GM12864 (cell line): ENCODE measurements around the gene EIF2D.

ENCODE experiments used
- DNase-seq: peaks from one replicate; pipeline ENCODE4 v3.0.0-alpha.2; 2011; ENCODE audit warnings: low read depth
- H3K4me3 ChIP-seq: 2 replicates; pipeline ENCODE4 v1.5.1; 2011; ENCODE audit warnings: mild to moderate bottlenecking, low read depth, low read length, control low read depth
- TF ChIP-seq, protein P1 (sequence below): IDR thresholded peaks from 2 replicates; pipeline ENCODE4 v1.5.1; 2011; ENCODE audit warnings: low read depth, mild to moderate bottlenecking, moderate library complexity, low read length, control low read depth, inconsistent platforms; ENCODE audit errors: missing control alignments

EIF2D gene

DNA sequence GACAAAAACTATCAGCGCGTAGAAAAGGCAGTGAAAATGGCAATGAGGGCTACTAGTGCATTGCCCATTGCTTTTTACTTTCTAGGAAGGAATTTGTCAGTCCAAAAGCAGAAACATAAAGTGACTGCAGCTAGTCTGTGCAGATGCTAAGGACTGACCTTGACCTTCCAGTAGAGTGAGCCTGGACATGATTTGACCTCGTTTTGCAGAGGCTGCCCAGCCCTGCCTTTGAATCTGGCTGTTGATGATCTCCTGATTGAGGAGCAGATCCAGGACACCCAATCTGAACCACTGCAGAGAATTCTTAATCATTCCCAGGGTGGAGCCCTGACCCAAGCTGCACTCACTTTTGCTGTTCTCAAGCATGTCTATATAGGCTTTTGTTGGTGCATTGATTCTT, 44.7 kb upstream of the EIF2D start:
- no peak overlapping the region for H3K4me3 ChIP-seq
- DNase-seq: no peak
- TF ChIP-seq, protein P1, sequence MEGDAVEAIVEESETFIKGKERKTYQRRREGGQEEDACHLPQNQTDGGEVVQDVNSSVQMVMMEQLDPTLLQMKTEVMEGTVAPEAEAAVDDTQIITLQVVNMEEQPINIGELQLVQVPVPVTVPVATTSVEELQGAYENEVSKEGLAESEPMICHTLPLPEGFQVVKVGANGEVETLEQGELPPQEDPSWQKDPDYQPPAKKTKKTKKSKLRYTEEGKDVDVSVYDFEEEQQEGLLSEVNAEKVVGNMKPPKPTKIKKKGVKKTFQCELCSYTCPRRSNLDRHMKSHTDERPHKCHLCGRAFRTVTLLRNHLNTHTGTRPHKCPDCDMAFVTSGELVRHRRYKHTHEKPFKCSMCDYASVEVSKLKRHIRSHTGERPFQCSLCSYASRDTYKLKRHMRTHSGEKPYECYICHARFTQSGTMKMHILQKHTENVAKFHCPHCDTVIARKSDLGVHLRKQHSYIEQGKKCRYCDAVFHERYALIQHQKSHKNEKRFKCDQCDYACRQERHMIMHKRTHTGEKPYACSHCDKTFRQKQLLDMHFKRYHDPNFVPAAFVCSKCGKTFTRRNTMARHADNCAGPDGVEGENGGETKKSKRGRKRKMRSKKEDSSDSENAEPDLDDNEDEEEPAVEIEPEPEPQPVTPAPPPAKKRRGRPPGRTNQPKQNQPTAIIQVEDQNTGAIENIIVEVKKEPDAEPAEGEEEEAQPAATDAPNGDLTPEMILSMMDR: no peak

DNA sequence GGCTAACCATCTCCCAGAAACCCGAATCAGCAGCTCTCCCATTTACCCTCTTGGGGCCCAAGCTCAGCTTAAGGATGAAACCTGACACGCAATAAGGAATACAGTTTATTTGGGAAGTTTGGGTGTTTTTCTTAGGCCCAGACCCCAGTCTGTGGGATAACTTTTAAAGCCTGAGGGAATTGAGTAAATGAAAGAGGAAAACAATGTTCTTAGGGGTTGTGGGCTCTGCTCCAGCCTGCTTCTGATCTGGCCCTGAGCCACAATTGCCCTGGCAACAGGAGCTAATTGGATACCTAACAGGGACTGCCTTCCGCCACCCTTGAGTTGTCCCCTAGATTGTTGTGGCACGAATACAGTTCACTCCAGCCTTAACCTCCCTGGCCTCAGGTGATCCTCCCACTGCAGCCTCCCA, 43.2 kb upstream of the EIF2D start:
- no peak for DNase-seq
- H3K4me3 ChIP-seq: no peak overlapping the region

DNA sequence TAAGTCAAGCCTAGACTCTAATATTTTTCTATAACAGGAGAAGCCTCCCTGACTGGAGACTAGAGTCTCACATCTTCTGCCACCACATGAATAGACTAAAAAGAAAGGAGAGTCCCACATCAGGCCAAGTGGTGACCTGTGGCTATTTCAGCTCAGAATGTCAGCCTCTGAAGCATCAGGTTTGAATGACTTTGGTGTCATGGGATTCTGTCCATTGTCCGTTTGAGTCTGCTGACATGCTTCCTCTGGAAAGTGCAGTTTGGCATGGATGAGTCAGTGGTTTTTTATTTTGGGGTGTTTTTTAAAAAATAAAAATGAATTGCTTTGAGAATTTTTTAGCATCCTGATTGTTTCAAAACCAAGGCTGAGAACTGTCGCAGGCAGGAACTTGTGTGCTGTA, 42.6 kb upstream of the EIF2D start:
- TF ChIP-seq, protein P1: no peak
- no peak overlapping the region for H3K4me3 ChIP-seq
- no peak for DNase-seq

More for the DNA sequence above, 43.2 kb upstream of the EIF2D start:
- TF ChIP-seq, protein P1: no peak

DNA sequence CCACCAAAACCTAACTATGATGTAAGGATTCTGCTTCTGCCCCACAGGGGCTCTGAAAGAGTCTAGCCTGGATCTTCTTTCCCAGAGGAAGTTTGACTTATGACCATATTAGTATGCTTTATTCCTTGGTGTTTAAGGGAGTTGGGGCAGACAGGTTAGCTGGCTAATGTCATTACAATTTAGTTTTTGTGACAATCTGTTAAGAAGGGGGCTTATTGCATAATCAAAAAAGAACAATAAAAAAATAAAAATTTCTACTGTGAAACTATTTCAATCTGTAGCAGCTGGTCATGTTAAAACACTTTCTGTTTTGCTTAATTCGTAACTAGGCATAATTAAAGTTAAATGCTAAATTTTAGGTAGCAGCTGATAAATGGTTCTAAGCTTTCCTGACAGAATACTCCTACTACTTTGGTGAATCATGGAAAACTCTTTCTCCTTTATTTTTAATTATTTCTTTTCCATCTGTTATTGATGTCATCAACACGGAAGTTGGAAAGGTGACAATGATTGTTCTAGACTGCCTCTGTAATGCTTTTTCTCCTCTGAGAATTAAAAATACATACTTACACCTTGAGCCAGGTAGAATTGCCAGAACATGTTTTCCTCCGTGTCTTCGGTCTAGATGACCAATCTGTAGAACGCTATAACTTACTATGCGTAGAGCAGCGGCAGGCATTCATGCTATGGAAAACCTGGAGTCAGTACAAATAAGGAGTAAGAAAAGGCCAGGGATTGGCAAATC, 41.6 kb upstream of the EIF2D start:
- TF ChIP-seq, protein P1: no peak
- no peak overlapping the region for H3K4me3 ChIP-seq
- no peak for DNase-seq

DNA sequence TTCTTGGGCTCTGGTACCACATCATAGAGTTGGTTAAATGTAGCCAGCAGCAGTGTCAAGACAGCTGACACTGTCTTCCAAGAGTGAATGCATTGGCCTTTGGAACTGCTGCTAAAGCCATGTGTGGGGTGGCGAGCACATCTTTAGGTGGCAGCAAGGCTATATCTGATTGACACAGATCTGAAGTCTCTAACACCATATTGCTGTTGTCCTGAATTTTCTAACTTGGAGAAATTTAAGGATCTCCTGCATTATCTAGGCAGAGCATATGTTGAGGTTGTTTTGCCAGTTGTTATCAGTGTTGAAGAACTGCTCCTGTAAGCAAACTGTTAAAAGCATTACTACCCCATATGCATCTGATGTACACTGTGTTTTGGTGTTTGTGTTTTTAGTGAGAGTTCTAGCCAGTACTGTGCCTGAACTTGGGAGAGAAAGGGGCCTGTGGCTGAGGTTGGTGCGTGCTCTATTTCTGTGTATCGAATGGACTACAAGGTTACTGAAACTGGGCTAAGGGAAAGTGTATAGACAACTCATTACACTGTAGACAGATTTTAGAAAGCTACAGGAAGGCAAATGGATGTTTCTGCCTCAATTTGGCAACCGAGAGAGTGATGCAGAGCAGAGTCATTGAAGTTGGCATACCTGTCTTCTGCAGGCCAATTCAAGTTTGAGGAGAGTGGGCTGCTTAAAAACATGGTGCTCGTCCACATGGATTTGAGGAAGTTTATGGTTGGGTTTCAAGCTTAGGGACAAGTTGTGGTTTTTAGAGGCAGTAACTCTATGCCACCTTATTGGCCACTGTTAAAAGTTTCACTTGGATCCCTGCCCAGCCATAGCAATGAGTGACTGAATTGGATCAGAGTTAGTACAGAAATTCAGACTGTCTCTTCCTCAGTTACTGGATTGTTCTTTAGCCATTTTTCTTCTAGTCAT, 40.0 kb upstream of the EIF2D start:
- DNase-seq: no peak
- TF ChIP-seq, protein P1: no peak
- H3K4me3 ChIP-seq: no peak overlapping the region

DNA sequence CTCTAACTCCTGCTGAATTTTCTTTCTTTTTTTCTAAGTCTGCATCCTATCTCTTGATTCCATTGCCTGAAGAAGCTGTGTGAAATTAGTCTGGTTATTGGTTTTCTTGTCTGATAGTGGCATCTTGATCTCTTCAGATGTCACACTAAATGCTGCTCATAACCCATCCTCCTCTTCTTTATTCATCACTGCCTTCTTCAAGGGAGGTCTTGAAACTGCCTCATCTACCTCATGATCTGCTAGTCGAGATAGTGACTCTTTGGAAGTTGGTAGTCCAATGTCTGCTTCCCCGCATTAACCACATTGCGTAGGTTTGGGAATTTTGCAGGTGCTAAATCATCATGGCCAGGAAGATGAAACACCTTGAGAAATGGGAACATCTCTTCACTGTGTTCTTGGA, 38.7 kb upstream of the EIF2D start:
- TF ChIP-seq, protein P1: no peak
- H3K4me3 ChIP-seq: no peak overlapping the region
- DNase-seq: no peak
